Fibroblast of skin of right biceps (primary cell): ENCODE measurements around the gene RIIAD1.
"Not testable (repeated sequence)": the region's sequence is repeated elsewhere in the genome, so short reads cannot be mapped to it uniquely, and the experiment has no call there.

ENCODE experiments used
- DNase-seq: peaks from one replicate; pipeline ENCODE4 v3.0.0-alpha.2; 2013

Gene RIIAD1

DNA sequence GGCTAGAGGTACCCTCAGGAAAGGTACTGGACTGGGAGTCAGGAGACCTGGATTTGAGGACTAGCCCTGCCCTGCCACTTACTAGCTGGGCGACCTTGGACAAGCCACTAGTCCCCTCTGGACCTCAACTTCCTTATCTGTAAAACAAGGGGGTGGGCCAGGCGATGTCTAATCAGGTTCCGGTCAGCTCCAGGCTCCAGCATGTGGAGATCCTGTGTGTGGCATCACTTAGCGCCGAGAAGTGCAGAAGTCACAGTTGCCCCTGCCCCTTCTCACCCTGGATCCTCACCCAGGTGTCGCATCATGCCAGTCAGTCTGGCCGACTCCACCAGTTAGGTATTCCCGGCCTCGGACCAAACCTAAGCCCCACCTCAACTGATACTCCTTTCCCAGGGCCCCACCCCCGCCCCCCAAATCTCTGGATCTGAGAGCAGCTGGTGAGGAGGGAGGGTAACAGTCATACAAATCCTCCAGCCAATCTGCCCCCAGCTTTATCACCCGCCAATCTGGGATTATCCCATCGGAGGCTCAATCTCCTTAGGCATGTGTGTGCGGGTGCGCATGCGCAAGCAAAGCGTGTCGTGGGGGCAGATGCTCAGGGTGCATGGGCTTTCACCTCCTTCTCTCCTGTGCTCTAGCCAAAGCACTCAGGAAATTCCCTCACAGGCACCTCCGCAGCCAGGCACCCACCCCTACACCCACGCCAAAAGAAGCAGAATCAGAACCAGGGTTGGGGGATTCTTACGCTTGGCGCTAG, 10.1 kb upstream of the RIIAD1 start:
- no peak for DNase-seq

DNA sequence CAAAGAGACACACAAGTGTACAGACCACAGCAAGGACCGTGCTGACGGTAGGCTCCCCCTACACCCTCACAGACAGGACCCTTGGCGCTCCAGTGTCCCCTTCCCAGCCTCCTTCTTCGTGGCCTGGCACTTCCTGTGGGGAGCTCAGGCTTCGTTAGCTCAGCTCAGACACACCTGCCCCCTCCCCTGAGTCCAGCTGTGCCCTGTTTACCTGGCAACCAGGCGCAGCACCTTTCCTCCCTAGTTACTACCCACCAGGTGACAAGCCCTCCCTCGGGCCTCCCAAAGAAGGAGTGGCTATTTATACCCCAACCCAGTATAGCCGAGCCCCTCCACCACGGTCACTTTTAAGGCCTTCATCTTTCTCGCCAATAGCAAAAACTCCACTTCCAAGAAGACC, 9.4 kb upstream of the RIIAD1 start:
- no peak for DNase-seq

DNA sequence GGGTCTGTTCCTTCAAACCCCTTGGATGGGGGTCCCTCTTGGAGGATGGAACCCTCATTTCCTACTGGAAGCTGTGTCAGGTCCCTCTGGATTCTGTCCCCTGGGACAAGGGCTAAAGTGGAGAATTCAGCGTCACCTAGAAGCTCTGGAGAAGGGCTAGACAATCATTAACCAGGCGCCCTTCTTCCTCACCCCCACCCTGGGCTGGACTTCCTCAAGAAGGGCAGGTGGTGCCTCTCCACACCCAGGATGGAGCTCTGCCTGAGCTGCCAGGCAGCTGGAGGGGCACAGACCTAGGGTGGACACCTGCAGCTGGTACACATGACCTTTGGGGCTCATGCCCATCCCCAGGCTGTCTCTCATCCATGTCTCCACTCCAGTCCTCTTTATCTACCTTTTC, 8.3 kb upstream of the RIIAD1 start:
- DNase-seq, result no peak

DNA sequence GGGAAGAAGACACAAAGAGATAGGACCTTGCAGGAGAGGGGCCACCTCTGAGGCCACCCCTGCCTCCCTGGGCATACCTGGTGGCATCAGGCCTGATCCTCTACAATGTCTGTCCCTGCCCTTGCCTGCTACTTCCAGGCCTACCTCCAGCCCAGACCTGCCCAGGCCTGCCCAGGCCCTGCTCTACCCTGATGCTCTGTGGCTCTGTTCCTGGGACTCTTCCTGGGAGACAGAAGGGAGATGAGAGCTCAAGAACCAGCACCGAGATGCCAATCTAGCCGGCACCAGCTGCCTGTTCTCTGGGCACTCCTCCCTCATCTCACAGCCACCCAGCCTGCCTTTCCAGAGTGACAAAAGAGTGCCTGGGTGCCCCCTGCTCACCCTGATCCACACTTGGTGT, 7.4 kb upstream of the RIIAD1 start:
- no peak for DNase-seq

DNA sequence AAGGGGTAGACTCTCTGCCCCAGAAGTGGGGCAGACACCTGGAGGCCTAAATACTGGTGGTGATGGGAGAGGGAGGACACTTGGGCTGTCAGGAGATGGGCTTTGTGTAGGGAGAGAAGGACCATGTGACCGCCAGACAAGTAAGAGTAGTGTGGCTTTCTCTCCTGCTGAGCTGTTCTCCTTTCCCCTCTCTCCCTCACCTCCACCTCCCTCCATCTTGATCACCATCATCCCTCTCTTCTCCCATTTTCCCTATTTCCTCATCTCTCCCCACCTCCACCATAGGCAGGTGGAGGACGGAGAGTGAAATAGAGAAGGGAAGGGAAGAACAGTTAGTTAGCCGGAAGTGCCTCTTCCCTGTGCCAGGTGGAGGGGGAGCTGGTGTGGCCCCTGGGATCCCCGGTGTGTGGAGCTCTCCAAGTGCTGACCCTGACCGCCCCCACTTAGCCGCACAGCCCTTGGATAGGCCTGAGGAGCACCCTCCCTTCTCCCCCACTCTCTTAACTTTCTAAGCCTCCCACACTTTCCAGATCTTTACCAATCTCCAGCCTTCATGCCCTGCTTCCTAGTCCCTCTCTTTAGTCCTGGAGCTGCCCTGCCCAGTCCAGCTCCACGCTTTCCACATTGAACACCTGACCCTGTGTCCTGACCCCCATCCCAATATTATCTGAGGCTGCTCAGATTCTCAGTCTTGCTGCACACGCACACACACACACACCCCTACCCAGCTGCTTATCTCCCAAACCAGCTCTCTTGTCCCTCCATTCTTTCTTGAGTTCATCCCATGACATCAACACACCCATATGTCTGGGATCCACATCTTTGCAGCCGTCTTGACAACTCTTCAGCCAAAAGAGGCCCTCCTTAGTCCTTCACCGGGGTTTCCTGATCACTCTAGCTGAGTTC, 6.2 kb upstream of the RIIAD1 start:
- DNase-seq, result no peak

DNA sequence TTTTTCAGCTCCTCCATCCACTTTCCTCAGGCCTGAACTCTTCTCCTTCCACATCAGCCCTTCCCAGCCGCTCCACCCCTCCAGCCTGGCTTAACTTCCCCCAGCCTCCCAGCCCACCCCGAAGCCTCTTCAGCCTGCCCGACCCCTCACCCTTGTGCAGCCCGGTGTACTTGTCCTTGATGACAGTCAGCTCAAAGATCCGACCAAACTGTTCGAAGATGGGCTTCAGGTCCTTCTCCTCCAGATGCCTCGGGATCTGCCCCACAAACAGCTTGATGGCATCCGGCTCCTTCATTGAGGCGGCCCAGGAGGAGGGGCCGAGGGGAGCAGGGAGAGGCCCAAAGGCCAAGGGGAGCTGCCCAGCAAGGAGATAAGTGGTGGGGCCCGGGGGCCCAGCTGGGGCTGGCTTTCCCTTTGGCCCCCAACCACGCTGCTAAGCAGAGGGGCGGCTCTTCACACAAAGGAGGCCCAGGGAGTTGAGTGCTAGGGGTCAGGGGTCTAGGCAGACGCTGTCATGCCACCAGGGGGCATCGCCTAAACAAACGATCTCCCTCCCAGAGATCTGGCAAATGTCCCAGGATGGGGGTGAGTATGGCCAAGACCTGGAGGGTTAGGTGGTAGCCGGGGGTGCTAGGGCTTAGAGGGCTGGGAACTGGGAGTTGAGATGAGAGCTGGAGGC, 5.5 kb upstream of the RIIAD1 start:
- no peak for DNase-seq

DNA sequence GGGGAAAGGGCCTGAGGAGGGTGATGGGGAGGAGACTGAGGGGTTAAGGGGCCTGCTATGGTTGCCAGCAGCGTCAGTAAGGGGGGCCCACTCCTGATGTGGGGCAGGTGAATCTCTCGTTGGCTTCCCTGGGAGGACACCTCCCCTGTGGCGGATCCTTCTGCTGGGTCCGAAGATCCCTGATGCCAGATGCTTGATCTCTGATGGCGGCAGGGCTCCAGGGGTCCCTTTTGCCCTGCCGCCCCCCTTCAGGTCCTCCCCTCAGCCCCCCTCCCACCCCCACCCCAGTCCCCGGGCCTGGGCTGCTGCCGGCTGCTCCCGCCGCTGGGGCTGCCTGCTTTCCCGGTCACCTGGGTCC, 4.9 kb upstream of the RIIAD1 start:
- no peak for DNase-seq

DNA sequence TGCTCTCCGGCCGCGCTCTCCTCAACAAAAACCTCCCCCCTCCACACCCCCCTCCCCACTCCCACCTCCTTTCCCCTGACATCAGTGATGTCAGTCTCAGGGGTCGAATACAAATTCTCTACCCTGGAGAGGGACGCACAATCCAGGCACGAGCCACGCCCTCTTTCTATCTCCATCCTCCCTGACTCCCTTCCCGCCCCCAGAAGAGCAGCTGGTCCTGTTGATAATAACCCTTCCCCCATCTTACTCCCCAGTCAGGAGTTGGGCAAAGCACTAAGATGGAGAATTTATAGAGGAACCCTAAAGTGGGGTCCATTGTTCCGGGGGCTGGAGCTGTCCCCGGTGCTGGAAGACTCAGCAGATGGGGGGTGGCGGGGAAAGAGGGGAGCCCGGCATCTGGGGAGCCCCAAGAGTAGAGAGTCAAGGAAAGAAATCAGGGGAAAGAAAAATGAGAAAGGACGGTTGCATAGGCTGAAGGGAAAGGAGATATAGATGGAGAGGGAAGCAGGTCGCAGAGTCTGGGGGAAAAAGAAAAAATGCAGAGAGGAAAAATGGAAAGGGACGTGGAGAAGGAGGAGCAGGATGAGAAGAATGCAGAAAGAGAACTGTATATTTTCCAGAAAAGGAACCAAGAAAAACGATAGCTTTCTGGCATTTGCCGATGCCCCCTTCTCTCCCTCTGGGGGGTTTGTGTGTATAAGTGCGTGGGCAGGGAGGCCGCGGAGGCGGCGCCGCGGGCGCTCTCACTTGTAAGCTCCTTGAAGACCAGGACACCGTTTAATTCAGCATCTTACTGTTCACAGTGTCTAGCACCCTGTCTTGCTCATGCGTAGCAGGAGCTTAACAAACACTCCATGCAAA, 4.3 kb upstream of the RIIAD1 start, which contains the start of gene CELF3:
Gene CELF3 (minus strand): TSS at position 33 of the 861 bp plus-strand sequence. CDS start 783 bp downstream, outside the sequence.
- DNase-seq, result peak; percentile 7

DNA sequence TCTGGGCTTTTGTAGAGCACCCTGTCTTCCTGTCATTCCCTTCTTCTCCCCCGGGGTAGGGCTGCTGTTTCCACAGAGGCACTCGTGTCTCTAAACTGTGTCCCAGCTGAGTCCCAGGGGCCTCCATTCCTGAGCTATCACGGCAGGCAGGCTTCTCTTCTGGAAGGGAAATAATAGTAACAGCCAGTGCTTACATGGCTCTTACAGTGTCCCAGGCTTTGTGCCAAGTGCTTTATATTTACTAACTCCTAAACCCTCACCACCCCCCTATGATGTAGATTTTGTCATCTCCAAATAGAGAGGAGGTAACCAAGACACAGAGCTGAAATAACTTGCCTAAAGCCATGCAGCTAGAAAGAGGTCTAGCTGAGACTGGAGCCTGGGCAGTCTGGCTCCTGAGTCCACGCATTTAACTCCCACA, 3.3 kb upstream of the RIIAD1 start:
- no peak for DNase-seq

DNA sequence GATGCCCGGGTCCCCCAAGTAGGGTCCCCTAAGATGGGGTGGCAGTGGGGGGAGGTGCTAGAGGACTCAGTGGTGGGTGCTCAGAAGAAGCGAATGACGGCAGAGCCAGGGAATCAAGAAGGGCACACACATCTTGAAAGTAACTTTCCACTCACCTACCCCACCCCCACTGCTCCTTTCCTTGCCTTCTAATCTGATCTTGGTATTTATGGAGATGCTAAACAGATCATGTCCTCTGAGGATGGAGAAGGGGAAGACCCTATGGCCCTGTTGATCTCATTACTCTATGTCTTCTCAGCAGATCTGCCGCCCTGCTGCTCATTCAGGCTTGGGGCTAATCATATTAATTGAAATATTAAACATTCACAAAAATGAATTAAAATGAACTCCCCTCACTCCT, 2.7 kb upstream of the RIIAD1 start:
- no peak for DNase-seq

DNA sequence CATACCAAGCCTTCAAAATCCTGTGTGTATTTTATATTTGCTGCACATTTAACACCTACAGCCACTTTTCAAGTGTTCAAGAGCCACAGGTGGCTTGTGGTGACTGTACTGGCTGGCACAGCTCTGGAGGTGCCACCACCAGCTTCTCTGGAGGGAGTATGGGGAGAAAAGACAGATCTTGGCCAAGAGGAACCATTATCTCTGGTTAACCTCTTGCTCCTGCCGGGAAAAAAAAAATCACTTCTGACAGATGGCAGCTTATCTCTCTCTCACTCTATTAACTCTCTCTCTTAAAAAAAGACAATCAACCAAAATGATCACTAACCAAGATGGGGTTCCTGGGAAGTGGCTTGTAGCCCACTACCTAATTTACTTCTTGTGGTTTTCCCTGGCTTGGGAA, 1.2 kb upstream of the RIIAD1 start:
- no peak for DNase-seq

DNA sequence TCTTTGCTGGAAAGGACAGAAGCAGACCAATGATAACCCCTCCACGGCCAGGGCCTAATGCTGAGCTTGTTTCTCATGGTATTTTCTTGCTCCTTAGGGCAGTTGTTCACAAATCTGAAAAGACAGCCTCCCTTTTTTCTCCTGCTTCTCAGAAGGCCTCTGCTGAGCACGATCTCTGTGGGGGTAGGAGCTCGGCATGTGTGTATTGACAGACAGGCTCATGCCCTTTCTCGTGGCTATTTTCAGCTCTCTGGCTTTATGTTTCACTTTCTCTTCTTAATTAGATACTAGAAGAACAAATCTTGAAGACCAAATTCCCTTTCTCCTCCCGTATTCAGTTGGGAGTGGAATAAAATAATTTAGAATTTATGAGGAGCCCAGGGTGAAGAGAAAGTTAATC, 768 bp upstream of the RIIAD1 start:
- peak; percentile 11 for DNase-seq

DNA sequence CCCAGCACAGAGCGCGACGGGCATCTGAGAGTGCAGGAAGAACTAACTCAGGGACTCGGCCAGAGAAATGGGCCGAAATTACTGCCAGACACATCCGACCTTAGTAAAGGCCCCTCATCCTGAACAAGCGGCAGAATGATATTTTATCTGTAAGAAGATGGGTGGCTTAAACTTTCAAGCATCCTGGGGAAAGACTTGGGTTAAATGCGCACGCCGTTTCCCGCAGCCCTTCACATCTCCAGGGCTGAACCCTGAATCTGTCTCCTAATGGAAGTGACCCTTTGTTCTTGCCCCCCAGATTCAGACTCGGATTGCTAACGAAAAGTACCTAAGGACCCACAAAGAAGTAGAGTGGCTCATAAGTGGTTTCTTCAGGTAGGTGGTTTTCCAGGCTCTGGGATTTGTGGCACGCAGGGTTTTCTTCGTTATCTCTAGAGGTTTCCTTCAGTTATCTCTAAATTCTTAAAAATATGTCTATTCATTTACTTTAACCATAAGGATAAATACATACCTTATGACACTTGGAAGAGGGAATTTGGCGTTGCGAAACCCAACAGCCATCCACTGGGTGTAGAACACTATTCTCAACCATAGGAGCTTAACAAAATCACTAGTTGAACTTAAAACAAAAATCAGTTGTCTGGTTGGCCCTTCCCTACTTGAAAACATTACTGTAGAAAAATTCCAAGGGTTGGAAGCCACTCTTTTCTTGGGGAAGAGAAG, 627 bp downstream of the RIIAD1 start:
- peak; percentile 22 for DNase-seq

DNA sequence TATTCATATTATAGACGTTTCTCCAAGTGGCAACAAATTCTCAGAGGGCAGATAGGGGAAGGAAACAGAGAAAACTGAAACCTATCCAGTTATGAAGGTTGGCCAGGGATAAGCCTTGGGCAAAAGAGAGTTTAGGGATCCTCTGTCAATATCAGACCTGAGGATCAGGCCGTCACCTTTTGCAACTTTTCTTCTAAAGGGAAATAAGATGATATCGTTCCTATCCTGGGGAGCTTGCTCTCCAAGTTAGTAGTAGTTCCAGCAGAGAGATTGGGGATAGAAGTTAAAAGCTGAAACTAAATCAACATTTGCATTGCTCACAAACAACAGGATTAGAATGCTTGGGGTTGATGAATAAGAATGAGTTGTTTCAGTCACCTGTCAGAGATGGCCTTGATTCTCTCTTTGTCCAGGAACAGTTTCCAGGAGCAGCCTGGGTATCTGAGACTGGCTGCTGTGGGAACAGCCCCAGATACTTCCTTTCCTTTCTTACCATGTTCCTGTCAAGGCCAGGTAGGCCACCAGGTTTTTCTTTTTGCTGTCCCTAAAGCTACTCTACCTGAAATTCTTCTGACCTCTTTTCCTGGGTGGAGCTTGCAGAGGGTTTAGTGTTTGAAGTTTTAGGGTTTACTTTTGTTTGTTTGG, 2.5 kb downstream of the RIIAD1 start:
- DNase-seq, result no peak

DNA sequence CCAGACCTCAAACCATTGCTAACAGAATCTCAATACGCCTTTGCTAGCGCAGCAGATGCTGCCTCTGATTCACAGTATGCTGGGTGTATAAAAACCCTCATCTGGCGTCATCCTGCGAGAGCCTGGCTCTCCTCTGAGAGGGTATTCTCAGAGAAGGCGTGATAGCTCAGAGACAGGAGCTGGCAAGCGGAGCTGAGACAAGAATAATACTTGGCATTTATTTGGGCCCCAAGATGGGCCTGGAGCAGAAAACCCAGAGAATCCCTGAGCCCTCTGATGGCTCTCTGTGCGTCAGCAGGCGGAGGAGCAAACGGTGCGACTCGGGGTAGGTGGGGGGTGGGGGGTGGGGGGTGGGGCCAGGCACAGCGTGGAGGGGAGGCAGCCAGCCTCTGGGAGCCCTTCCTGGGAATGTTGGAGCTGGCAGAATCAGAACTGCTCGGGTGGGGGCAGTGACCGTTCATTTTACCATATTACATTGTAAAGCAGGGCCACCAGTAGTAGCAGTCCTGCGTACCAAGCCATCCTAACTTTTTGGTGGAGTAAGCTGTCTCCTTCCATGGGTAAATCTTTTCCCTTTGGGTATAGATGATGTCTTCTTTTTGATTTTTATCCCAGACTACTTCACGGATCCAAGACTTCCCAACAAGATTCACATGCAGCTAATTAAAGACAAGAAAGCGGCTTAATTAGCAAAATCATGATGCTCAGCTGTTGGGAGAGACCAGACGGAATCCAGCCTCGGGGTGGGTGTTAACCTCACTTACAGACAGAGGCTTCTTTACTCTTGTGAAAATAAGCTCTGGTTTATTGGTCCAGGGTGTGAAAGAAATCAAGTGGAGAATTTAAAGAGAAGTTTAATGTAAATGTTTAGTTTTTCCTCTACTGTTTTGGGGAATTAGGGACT, 7.1 kb downstream of the RIIAD1 start:
- DNase-seq, result peak; percentile 70

DNA sequence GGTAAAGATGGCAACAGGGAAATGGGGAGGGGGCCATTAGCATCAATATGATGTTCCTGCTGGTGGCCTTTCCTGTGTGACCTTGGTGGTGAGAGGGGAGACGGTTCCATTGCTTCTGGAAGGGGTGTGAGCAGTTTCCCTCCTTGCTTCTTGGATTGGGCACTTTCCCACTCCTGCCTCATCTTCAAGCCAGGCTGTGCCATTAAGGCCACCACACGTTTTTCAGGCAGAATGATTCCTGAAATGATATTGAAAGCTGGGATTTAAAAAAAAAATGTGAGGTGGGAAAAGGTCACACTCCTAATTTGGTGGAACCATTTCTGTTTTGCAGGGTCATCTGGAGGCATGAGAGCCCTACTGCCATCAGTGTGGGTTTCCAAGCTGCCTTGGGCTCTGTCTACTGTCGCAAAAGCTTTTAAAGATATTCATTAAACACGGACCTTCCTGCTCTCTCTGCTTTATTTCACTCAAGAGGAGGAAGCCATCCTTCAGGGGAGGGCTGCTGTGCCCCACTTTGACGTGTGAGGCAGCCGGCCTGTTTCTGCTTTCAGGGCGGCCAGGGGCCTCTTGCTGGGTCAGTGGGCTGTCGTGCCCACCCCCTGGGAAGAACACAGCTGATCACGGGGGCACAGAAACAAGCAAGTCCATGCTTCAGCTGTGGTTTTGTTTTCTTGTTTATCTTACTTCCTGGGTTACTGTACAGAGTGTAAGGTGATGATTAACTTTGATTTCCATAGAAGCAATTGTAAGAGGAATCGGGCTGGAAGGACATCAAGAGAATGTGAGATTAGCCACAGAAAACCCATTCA, 8.0 kb downstream of the RIIAD1 start:
- no peak for DNase-seq

DNA sequence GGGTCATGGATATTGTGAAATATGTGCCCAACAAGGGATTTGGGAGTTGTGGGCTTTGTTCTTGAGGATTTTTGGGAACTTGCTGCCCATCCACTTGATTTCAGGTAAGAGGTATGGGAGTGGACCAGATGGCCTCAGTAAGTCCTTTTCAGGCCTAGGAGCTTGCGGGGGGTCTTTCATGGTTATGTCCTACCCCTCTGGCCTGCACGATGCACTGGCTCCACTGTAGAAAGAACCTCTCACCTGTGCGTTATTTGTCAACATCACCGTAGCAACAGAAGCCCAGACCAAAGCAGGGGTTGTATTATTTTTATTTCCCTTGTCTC, 8.6 kb downstream of the RIIAD1 start:
- no peak for DNase-seq

DNA sequence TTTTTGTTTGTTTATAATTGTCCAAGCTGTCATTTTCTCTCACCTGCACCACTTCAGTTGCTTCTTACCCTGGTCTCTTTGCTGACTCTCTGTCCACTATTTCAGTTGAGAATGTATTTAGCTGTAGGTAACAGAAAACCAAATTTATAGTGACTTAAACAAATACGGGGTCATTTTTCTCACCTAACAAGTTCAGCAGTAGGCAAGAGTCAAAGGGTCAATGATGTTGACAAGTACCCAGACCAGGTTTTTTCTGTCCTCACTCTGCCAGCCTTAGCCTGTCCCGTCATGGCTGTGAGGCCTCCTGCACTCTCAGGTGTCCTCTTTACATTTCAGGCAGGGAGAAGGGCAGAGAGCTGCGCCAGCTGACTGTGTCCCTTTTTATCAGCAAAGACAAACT, 11.8 kb downstream of the RIIAD1 start:
- no peak for DNase-seq

DNA sequence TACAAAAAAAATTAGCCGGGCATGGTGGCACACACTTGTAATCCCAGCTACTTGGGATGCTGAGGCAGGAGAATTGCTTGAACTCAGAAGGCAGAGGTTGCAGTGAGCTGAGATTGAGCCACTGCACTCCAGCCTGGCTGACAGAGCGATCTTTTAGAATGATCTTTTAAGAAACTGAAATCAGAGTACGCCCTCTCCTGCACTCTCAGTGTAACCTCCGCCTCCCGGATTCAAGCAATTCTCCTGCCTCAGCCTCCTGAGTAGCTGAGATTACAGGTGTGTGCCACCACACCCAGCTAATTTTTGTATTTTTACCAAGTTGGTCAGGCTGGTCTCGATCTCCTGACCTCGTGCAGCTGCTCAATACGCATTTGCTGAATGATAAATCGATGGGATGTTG, 12.7 kb downstream of the RIIAD1 start:
- not testable (repeated sequence) for DNase-seq

DNA sequence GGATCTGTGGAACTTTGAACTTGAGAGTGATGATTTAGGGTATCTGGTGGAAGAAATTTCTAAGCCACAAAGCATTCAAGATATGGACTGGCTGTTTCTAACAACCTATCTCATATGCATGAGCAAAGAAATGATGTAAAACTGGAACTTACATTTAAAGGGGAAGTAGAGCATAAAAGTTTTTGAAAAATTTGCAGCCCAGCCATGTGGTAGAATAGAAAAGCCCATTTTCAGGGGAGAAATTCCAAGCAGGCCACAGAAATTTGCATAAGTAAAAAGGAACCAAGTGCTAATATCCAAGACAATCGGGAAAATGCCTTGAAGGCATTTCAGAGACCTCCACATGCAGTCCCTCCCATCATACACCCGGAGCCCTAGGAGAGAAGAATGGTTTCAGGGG, 15.7 kb downstream of the RIIAD1 start:
- DNase-seq, result no peak
